Neural cell (in vitro differentiated cells): ENCODE results near the gene RANBP1. TPM values are rescaled to one million over a fixed set of nuclear protein-coding genes. Genes with fewer than 3 reads are reported as not detected.

Experiments used
- H2AFZ ChIP-seq: fragments of 200-600, 300-800 bp; sonication (generic), shearing (Covaris generic); 2 replicates; pipeline ENCODE4 v1.6.0; 2014; ENCODE audit warnings: low read depth, mild to moderate bottlenecking, antibody characterized with exemption, low read length, moderate library complexity
- H3F3A ChIP-seq: fragments of 200-600 bp; shearing (Covaris generic); 2 replicates; pipeline ENCODE4 v1.6.1; 2016; ENCODE audit warnings: mild to moderate bottlenecking, moderate library complexity, mixed read lengths, antibody characterized with exemption, low read length; ENCODE audit not compliant: insufficient read depth, poor library complexity, severe bottlenecking
- H3K27ac ChIP-seq: fragments of 200-600, 300-800 bp; sonication (generic), shearing (Covaris generic); 2 replicates; pipeline ENCODE4 v1.5.1; 2014; ENCODE audit warnings: mild to moderate bottlenecking, low read length, moderate library complexity
- H3K27me3 ChIP-seq: fragments of 300-800, 200-600 bp; sonication (generic), shearing (Covaris generic); 2 replicates; pipeline ENCODE4 v1.6.0; 2014; ENCODE audit warnings: mild to moderate bottlenecking, low read depth, low read length, moderate library complexity; ENCODE audit not compliant: insufficient read depth
- H3K36me3 ChIP-seq: fragments of 300-800, 200-600 bp; sonication (generic), shearing (Covaris generic); 2 replicates; pipeline ENCODE4 v1.5.1; 2014; ENCODE audit warnings: mild to moderate bottlenecking, antibody characterized with exemption, low read length, moderate library complexity; ENCODE audit not compliant: insufficient read depth
- H3K4me2 ChIP-seq: fragments of 300-800, 200-600 bp; sonication (generic), shearing (Covaris generic); 2 replicates; pipeline ENCODE4 v1.6.0; 2014; ENCODE audit warnings: mild to moderate bottlenecking, low read length
- H3K4me3 ChIP-seq: fragments of 300-800, 200-600 bp; sonication (generic), shearing (Covaris generic); 2 replicates; pipeline ENCODE4 v1.5.1; 2014; ENCODE audit warnings: mild to moderate bottlenecking, low read length, moderate library complexity
- H3K79me2 ChIP-seq: fragments of 200-600 bp; shearing (Covaris generic); replicated peaks from 2 replicates; pipeline ENCODE4 v1.6.0; 2014; ENCODE audit warnings: mild to moderate bottlenecking, low read length, moderate library complexity; ENCODE audit not compliant: insufficient read depth
- H3K9ac ChIP-seq: fragments of 300-800, 200-600 bp; sonication (generic), shearing (Covaris generic); 2 replicates; pipeline ENCODE4 v1.6.1; 2016; ENCODE audit warnings: mild to moderate bottlenecking, low read length, mixed read lengths
- H3K9me2 ChIP-seq: fragments of 200-600 bp; shearing (Covaris generic); 2 replicates; pipeline ENCODE4 v1.6.1; 2016; ENCODE audit warnings: mild to moderate bottlenecking, low read length, mixed read lengths; ENCODE audit not compliant: insufficient read depth
- H3K9me3 ChIP-seq: fragments of 200-600, 300-800 bp; sonication (generic), shearing (Covaris generic); 2 replicates; pipeline ENCODE4 v1.6.1; 2016; ENCODE audit warnings: mild to moderate bottlenecking, mixed run types, low read length, moderate library complexity, mixed read lengths
- H4K20me1 ChIP-seq: fragments of 200-600 bp; shearing (Covaris generic); 2 replicates; pipeline ENCODE4 v1.6.1; 2016; ENCODE audit warnings: mild to moderate bottlenecking, mixed run types; ENCODE audit not compliant: insufficient read depth
- EP300 ChIP-seq: fragments of 450-650 bp; conservative IDR thresholded peaks from 2 replicates; pipeline ENCODE4 v1.6.1; 2014; ENCODE audit warnings: antibody characterized with exemption, mild to moderate bottlenecking, moderate library complexity; ENCODE audit not compliant: poor library complexity, severe bottlenecking
- EZH2 ChIP-seq: fragments of 200-600, 300-800 bp; shearing (Covaris generic), sonication (generic); IDR thresholded peaks from 2 replicates; pipeline ENCODE4 v1.6.1; 2014; ENCODE audit warnings: antibody characterized with exemption, low read length, borderline replicate concordance, mild to moderate bottlenecking; ENCODE audit not compliant: insufficient read depth, poor library complexity, severe bottlenecking
- MXI1 ChIP-seq: fragments of 450-650 bp; conservative IDR thresholded peaks from 2 replicates; pipeline ENCODE4 v1.6.1; 2014; ENCODE audit warnings: antibody characterized with exemption, mild to moderate bottlenecking; ENCODE audit not compliant: poor library complexity, severe bottlenecking
- POLR2AphosphoS5 ChIP-seq: IDR thresholded peaks from 2 replicates; pipeline ENCODE4 v1.6.1; 2012
- RAD21 ChIP-seq: fragments of 450-650 bp; conservative IDR thresholded peaks from 2 replicates; pipeline ENCODE4 v1.6.1; 2014; ENCODE audit warnings: antibody characterized with exemption, mild to moderate bottlenecking, moderate library complexity
- SMC3 ChIP-seq: fragments of 450-650 bp; conservative IDR thresholded peaks from 2 replicates; pipeline ENCODE4 v1.6.1; 2014; ENCODE audit warnings: antibody characterized with exemption, mild to moderate bottlenecking, moderate library complexity; ENCODE audit not compliant: poor library complexity
- TAF1 ChIP-seq: IDR thresholded peaks from 2 replicates; pipeline ENCODE4 v1.6.1; 2012; ENCODE audit warnings: low read depth
- polyA plus RNA-seq: library from polyadenylated mRNA; depleted of rRNA; stranded (reverse); fragments of >200 nt; gene quantifications from 2 replicates; pipeline ENCODE4 v1.2.3, GENCODE V29; 2014
- TF ChIP-seq, protein P1 (sequence below): fragments of 450-650 bp; IDR thresholded peaks from 2 replicates; pipeline ENCODE4 v1.5.1; 2014; ENCODE audit warnings: antibody characterized with exemption, mild to moderate bottlenecking, moderate library complexity; ENCODE audit not compliant: poor library complexity, severe bottlenecking
- TF ChIP-seq, protein P2 (sequence below): IDR thresholded peaks from 2 replicates; pipeline ENCODE4 v1.6.1; 2012; ENCODE audit warnings: borderline replicate concordance

RANBP1 gene
- polyA plus RNA-seq, 1 donor from 2014 or later, result 360 TPM

DNA sequence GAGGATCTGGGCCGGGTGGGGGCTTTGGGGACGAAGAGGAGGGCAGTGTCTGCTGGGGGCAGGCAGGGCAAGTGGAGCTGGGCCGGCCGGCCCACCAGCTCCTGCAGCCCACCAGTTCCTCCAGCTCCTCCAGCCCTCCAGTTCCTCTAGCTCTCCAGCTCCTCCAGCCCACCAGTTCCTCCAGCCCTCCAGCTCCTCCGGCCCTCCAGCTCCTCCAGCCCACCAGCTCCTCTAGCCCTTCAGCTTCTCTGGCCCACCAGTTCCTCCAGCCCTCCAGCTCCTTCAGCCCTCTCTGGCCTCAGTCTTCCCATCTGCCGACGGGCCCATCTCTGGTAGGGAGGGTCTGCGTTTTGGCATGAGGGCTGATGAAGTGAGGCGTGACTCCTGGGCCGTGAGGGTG, 44.1 kb downstream of the RANBP1 start:
- no peaks in the 10 kb centered on the region for H3K27me3 ChIP-seq
- H3F3A ChIP-seq, result no peaks in the 10 kb centered on the region
- H3K4me3 ChIP-seq, result no peak overlapping the region
- no peak overlapping the region for H3K4me2 ChIP-seq
- H3K9ac ChIP-seq, result no peak overlapping the region
- TF ChIP-seq, protein P1, sequence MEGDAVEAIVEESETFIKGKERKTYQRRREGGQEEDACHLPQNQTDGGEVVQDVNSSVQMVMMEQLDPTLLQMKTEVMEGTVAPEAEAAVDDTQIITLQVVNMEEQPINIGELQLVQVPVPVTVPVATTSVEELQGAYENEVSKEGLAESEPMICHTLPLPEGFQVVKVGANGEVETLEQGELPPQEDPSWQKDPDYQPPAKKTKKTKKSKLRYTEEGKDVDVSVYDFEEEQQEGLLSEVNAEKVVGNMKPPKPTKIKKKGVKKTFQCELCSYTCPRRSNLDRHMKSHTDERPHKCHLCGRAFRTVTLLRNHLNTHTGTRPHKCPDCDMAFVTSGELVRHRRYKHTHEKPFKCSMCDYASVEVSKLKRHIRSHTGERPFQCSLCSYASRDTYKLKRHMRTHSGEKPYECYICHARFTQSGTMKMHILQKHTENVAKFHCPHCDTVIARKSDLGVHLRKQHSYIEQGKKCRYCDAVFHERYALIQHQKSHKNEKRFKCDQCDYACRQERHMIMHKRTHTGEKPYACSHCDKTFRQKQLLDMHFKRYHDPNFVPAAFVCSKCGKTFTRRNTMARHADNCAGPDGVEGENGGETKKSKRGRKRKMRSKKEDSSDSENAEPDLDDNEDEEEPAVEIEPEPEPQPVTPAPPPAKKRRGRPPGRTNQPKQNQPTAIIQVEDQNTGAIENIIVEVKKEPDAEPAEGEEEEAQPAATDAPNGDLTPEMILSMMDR, result no peak
- TF ChIP-seq EZH2 (no peak), SMC3 (no peak), POLR2AphosphoS5 (no peak), RAD21 (no peak), TAF1 (no peak), EP300 (no peak), MXI1 (no peak)
- TF ChIP-seq, protein P2, sequence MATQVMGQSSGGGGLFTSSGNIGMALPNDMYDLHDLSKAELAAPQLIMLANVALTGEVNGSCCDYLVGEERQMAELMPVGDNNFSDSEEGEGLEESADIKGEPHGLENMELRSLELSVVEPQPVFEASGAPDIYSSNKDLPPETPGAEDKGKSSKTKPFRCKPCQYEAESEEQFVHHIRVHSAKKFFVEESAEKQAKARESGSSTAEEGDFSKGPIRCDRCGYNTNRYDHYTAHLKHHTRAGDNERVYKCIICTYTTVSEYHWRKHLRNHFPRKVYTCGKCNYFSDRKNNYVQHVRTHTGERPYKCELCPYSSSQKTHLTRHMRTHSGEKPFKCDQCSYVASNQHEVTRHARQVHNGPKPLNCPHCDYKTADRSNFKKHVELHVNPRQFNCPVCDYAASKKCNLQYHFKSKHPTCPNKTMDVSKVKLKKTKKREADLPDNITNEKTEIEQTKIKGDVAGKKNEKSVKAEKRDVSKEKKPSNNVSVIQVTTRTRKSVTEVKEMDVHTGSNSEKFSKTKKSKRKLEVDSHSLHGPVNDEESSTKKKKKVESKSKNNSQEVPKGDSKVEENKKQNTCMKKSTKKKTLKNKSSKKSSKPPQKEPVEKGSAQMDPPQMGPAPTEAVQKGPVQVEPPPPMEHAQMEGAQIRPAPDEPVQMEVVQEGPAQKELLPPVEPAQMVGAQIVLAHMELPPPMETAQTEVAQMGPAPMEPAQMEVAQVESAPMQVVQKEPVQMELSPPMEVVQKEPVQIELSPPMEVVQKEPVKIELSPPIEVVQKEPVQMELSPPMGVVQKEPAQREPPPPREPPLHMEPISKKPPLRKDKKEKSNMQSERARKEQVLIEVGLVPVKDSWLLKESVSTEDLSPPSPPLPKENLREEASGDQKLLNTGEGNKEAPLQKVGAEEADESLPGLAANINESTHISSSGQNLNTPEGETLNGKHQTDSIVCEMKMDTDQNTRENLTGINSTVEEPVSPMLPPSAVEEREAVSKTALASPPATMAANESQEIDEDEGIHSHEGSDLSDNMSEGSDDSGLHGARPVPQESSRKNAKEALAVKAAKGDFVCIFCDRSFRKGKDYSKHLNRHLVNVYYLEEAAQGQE, result no peak
- H3K79me2 ChIP-seq, result no peaks in the 10 kb centered on the region
- no peak overlapping the region for H3K27ac ChIP-seq
- no peaks in the 10 kb centered on the region for H3K36me3 ChIP-seq
- H4K20me1 ChIP-seq, result no peaks in the 10 kb centered on the region
- no peak overlapping the region for H2AFZ ChIP-seq
- no peaks in the 10 kb centered on the region for H3K9me3 ChIP-seq
- no peaks in the 10 kb centered on the region for H3K9me2 ChIP-seq

DNA sequence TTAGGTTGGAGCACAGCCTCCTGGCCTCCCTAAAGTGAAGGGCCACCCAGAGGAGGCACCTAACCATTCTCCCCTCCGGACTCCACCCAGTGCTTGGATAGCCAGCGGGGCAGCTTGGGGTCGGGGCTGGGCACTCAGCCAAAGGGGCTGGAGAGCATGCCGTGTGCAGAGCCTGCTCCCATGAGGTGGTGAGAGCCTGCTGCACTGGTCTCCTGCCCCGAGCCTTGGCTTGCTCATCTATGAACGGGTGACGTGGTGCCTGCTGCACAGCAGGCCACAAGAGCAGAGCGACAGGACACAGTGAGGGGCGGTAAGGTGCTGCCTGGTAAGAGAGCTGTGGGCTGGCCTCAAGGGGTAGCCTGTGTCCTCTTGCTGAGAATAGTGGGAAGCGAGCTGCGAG, 49.0 kb downstream of the RANBP1 start:
- Histone ChIP-seq H3F3A (no peaks in the 10 kb centered on the region), H3K9ac (no peak overlapping the region), H3K4me2 (no peak overlapping the region), H3K79me2 (no peaks in the 10 kb centered on the region), H3K9me3 (no peaks in the 10 kb centered on the region), H3K27ac (no peak overlapping the region), H3K27me3 (no peaks in the 10 kb centered on the region), H4K20me1 (no peaks in the 10 kb centered on the region), H3K36me3 (no peaks in the 10 kb centered on the region), H2AFZ (no peak overlapping the region), H3K4me3 (no peak overlapping the region), H3K9me2 (no peaks in the 10 kb centered on the region)
- TF ChIP-seq POLR2AphosphoS5 (no peak), SMC3 (no peak), TAF1 (no peak), EP300 (no peak)

DNA sequence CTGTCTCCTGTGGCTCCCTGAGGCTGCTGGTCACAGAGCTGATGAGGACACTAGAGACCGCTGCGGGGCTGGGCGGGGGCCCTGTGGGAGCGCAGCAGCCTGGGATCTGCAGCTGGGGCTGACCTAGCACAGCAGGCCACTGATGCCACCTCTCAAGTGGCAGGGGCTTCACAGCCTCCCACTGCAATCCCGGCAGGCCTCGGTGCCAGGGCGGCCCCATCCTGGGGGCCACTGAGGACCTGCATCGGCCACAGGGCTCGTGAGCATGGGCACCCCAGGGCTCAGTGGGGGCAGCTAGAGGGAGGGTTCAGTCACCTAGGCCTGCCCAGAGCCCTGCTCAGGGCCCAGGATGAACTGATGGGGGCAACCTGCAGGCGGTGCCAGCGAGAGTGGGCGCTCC, 49.5 kb downstream of the RANBP1 start:
- H3K4me3 ChIP-seq, result no peak overlapping the region
- H4K20me1 ChIP-seq, result no peaks in the 10 kb centered on the region
- no peak overlapping the region for H3K4me2 ChIP-seq
- no peaks in the 10 kb centered on the region for H3K27me3 ChIP-seq
- TF ChIP-seq RAD21 (no peak), EP300 (no peak), SMC3 (no peak), POLR2AphosphoS5 (no peak), MXI1 (no peak), TAF1 (no peak), EZH2 (no peak)
- TF ChIP-seq, protein P2, result no peak
- TF ChIP-seq, protein P1, result no peak
- no peak overlapping the region for H3K9ac ChIP-seq
- no peaks in the 10 kb centered on the region for H3K79me2 ChIP-seq
- H3K9me2 ChIP-seq, result no peaks in the 10 kb centered on the region
- H3K27ac ChIP-seq, result no peak overlapping the region
- H3F3A ChIP-seq, result no peaks in the 10 kb centered on the region
- H3K9me3 ChIP-seq, result no peaks in the 10 kb centered on the region
- no peaks in the 10 kb centered on the region for H3K36me3 ChIP-seq
- H2AFZ ChIP-seq, result no peak overlapping the region
